CD4-positive, alpha-beta T cell treated with Interleukin-4 for 1 hour (primary cell): ENCODE data around the gene NSA2.

Experiments
- DNase-seq, 2 donors: peaks; one replicate each; pipeline ENCODE4 v3.0.0-alpha.2; 2020 to 2022

The NSA2 gene

GRCh38 chr5:74822288-74822687 lies 55.2 kb downstream of the NSA2 start:
- DNase-seq, result no peak

- no peak for DNase-seq
Observed at GRCh38 chr5:74829413-74829812, 62.4 kb downstream of the NSA2 start.
